Sciatic nerve (tissue), 2 donors: ENCODE results near the gene NLGN1. TPM values are rescaled to one million over a fixed set of nuclear protein-coding genes. Genes with fewer than 3 reads are reported as not detected.

Source experiments
- ATAC-seq: fragments of 200-7000 bp; cut with Tn5 transposase; one replicate; pipeline ENCODE4 v1.9.1; 2020; ENCODE audit warnings: mild to moderate bottlenecking, moderate library complexity
- DNase-seq: peaks from one replicate; pipeline ENCODE4 v3.0.0-alpha.2; 2020; ENCODE audit warnings: low spot score
- intact Hi-C: fragments of 100-400 bp; cut with DNase I; formaldehyde crosslinking; loops from one replicate; pipeline ENCODE4 v1.14.2; 2022
- total RNA-seq: library from RNA; stranded (reverse); fragmentation: NEBNext Ultra II Directional; extraction: Animal tissue kit (Norgen Biotek cat#: 25700); gene quantifications from one replicate; pipeline ENCODE4 v1.2.1, GENCODE V29; 2021
- donor health status: DM: no; HTN: no; CAD: no.
- donor health status: DM: no; HTN: no; CAD: no.

Gene NLGN1
- total RNA-seq, 1 donor from 2014 or later = 26.0 TPM

GRCh38 chr3:173862701-173863100, 465.2 kb downstream of the NLGN1 start:
- intact Hi-C loops = no loop called here
- ATAC-seq (no peak), DNase-seq (no peak)

- intact Hi-C loops = no loop called here
- DNase-seq (no peak), ATAC-seq (no peak)
Measured at GRCh38 chr3:173863551-173863950, 466.0 kb downstream of the NLGN1 start.

GRCh38 chr3:173865900-173866498, 468.5 kb downstream of the NLGN1 start:
- ATAC-seq = no peak
- intact Hi-C loops = no loop called here
- DNase-seq = no peak

GRCh38 chr3:173869766-173870165, 472.2 kb downstream of the NLGN1 start:
- DNase-seq = no peak
- ATAC-seq = no peak
- intact Hi-C loops = no loop called here

- intact Hi-C loops = no loop called here
- ATAC-seq (no peak), DNase-seq (no peak)
Measured at GRCh38 chr3:173870976-173871375, 473.4 kb downstream of the NLGN1 start.

GRCh38 chr3:173875790-173876189, 478.2 kb downstream of the NLGN1 start:
- no peak for DNase-seq
- no peak for ATAC-seq
- intact Hi-C loops = no loop called here

- ATAC-seq = no peak
- intact Hi-C loops = no loop called here
- no peak for DNase-seq
Measured at GRCh38 chr3:173876476-173876875, 478.9 kb downstream of the NLGN1 start.

GRCh38 chr3:173887888-173888287, 490.3 kb downstream of the NLGN1 start:
- DNase-seq = no peak
- intact Hi-C loops = no loop called here
- ATAC-seq = no peak

- no peak for ATAC-seq
- intact Hi-C loops = no loop called here
- DNase-seq = no peak
Measured at GRCh38 chr3:173889596-173889995, 492.1 kb downstream of the NLGN1 start.

- intact Hi-C loops = no loop called here
- no peak for ATAC-seq
- DNase-seq = no peak
Measured at GRCh38 chr3:173890091-173890490, 492.5 kb downstream of the NLGN1 start.

GRCh38 chr3:173891272-173892100, 493.9 kb downstream of the NLGN1 start:
- DNase-seq (no peak), ATAC-seq (peak; percentile 24)
- intact Hi-C loops = no loop called here

- intact Hi-C loops = no loop called here
- DNase-seq = no peak
Measured at GRCh38 chr3:173892547-173892946, 495.0 kb downstream of the NLGN1 start.

GRCh38 chr3:173893066-173893465, 495.5 kb downstream of the NLGN1 start:
- intact Hi-C loops = no loop called here
- ATAC-seq (no peak), DNase-seq (no peak)

More at GRCh38 chr3:173892547-173892946, 495.0 kb downstream of the NLGN1 start:
- no peak for ATAC-seq

GRCh38 chr3:173893835-173894234, 496.3 kb downstream of the NLGN1 start:
- ATAC-seq = no peak
- no peak for DNase-seq
- intact Hi-C loops = no loop called here

GRCh38 chr3:173897631-173898030, 500.1 kb downstream of the NLGN1 start:
- ATAC-seq (no peak), DNase-seq (no peak)
- intact Hi-C loops = loop anchor here (5.0 kb wide), 1 partner anchor 895 kb away; no protein-coding TSS in a partner anchor

- no peak for DNase-seq
- intact Hi-C loops = no loop called here
- no peak for ATAC-seq
Measured at GRCh38 chr3:173901649-173902048, 504.1 kb downstream of the NLGN1 start.

GRCh38 chr3:173902401-173902800, 504.9 kb downstream of the NLGN1 start:
- ATAC-seq (no peak), DNase-seq (no peak)
- intact Hi-C loops = no loop called here

GRCh38 chr3:173902871-173903270, 505.3 kb downstream of the NLGN1 start:
- ATAC-seq (no peak), DNase-seq (no peak)
- intact Hi-C loops = no loop called here

GRCh38 chr3:173905381-173905780, 507.8 kb downstream of the NLGN1 start:
- ATAC-seq (no peak), DNase-seq (no peak)
- intact Hi-C loops = no loop called here

- DNase-seq = no peak
- intact Hi-C loops = no loop called here
- peak; percentile 53 for ATAC-seq
Measured at GRCh38 chr3:173911446-173911845, 513.9 kb downstream of the NLGN1 start.

- intact Hi-C loops = no loop called here
- DNase-seq = no peak
- no peak for ATAC-seq
Measured at GRCh38 chr3:173912126-173912525, 514.6 kb downstream of the NLGN1 start.
